Tibial nerve (tissue), 4 donors: ENCODE data around the gene ORMDL2. TPM values are rescaled to one million over a fixed set of nuclear protein-coding genes. Genes with fewer than 3 reads are reported as not detected.

ENCODE experiments used
- DNase-seq, 2 donors: peaks; one replicate each; pipeline ENCODE4 v3.0.0-alpha.2; 2019; ENCODE audit warnings: low spot score in 2 of 2
- H3K27ac ChIP-seq, 4 donors: fragments of 200-600 bp; sonication (generic) in 3 of 4; one replicate each; pipeline ENCODE4 v1.5.1; 2017 to 2019; ENCODE audit warnings: mild to moderate bottlenecking in 1 of 4
- H3K27me3 ChIP-seq, 2 donors: fragments of 200-600 bp; sonication (generic) in 1 of 2; one replicate each; pipeline versions ENCODE4 v1.5.1 to v1.6.0; 2017 to 2019
- H3K36me3 ChIP-seq, 3 donors: fragments of 200-600 bp; sonication (generic); one replicate each; pipeline ENCODE4 v1.5.1; 2018 to 2019
- H3K4me1 ChIP-seq, 4 donors: fragments of 200-600 bp; sonication (generic) in 3 of 4; one replicate each; pipeline ENCODE4 v1.5.1; 2017 to 2019
- H3K4me3 ChIP-seq, 4 donors: fragments of 200-600 bp; sonication (generic) in 3 of 4; one replicate each; pipeline ENCODE4 v1.5.1; 2017 to 2019; ENCODE audit warnings: mild to moderate bottlenecking in 1 of 4, moderate library complexity in 1 of 4
- H3K9me3 ChIP-seq, 4 donors: fragments of 200-600 bp; sonication (generic) in 3 of 4; one replicate each; pipeline ENCODE4 v1.5.1; 2017 to 2019
- CTCF ChIP-seq, 5 experiments: fragments of 200-600 bp in 3 of 5; fragments of 450-650 bp in 2 of 5; sonication (generic) in 3 of 5; IDR thresholded peaks; one replicate each; pipeline ENCODE4 v1.5.1; 2016 to 2019; ENCODE audit warnings: antibody characterized with exemption in 5 of 5, mild to moderate bottlenecking in 3 of 5, moderate library complexity in 2 of 5
- EP300 ChIP-seq, 2 donors: sonication (generic); formaldehyde crosslinking; IDR thresholded peaks; one replicate each; pipeline ENCODE4 v1.6.1; 2017; ENCODE audit warnings: antibody characterized with exemption in 2 of 2, mild to moderate bottlenecking in 1 of 2
- POLR2A ChIP-seq, 2 donors: fragments of 450-650 bp; IDR thresholded peaks; one replicate each; pipeline ENCODE4 v1.6.1; 2017; ENCODE audit warnings: antibody characterized with exemption in 2 of 2, mild to moderate bottlenecking in 2 of 2, moderate library complexity in 2 of 2
- WGBS, 2 donors: methylation state at CpG; one replicate each; pipeline ENCODE4 v1.1.5; 2018; 5-methylcytosine and 5-hydroxymethylcytosine counted together
- total RNA-seq, 4 donors: library from RNA; depleted of rRNA; stranded (reverse); fragments of >200 nt; gene quantifications; one replicate each; pipeline ENCODE4 v1.1.0, GENCODE V29; 2016

ORMDL2 gene
- total RNA-seq, 4 donors from 2014 or later: 12.9 to 18.6 (median 14.5) TPM

- no peak for TF ChIP-seq EP300 (IDR thresholded peaks at IDR 0.05)
- TF ChIP-seq POLR2A (IDR thresholded peaks at IDR 0.05): no peak
- no peak for TF ChIP-seq CTCF (IDR thresholded peaks at IDR 0.05)
- H3K9me3 ChIP-seq: no peaks in the 10 kb centered on the region
- no peak overlapping the region for H3K4me3 ChIP-seq
- WGBS, 2 donors: 83 to 85% methylated on average over 4 of the region's 4 CpGs
- DNase-seq: no peak
- H3K4me1 ChIP-seq: peaks cover 0 to 53% (median 28%) of the 10 kb centered on the region in 4 donors
- no peaks in the 10 kb centered on the region for H3K36me3 ChIP-seq
- H3K27me3 ChIP-seq: no peaks in the 10 kb centered on the region
- peak overlapping the region in 2 of 4 donors; percentile 98 to 99 for H3K27ac ChIP-seq
These were observed 27.1 kb downstream of the ORMDL2 start for GRCh38 chr12:55844961-55845360.

GRCh38 chr12:55845361-55845760, 27.5 kb downstream of the ORMDL2 start:
- TF ChIP-seq CTCF (IDR thresholded peaks at IDR 0.05): no peak
- TF ChIP-seq EP300 (IDR thresholded peaks at IDR 0.05): no peak
- TF ChIP-seq POLR2A (IDR thresholded peaks at IDR 0.05): no peak
- DNase-seq: no peak
- Histone ChIP-seq H3K27ac (peak overlapping the region in 2 of 4 donors; percentile 98 to 99), H3K4me1 (peaks cover 0 to 57% (median 31%) of the 10 kb centered on the region in 4 donors), H3K36me3 (no peaks in the 10 kb centered on the region), H3K27me3 (no peaks in the 10 kb centered on the region), H3K9me3 (no peaks in the 10 kb centered on the region), H3K4me3 (no peak overlapping the region)
- 80 to 84% methylated on average over 5 of the region's 5 CpGs for WGBS, 2 donors

- peaks cover 0 to 63% (median 34%) of the 10 kb centered on the region in 4 donors for H3K4me1 ChIP-seq
- TF ChIP-seq EP300 (IDR thresholded peaks at IDR 0.05): no peak
- TF ChIP-seq POLR2A (IDR thresholded peaks at IDR 0.05): no peak
- no peak for TF ChIP-seq CTCF (IDR thresholded peaks at IDR 0.05)
- no peaks in the 10 kb centered on the region for H3K36me3 ChIP-seq
- no peaks in the 10 kb centered on the region for H3K9me3 ChIP-seq
- no peaks in the 10 kb centered on the region for H3K27me3 ChIP-seq
- WGBS, 2 donors: 84 to 87% methylated on average over 7 of the region's 7 CpGs
- DNase-seq: no peak
- no peak overlapping the region for H3K4me3 ChIP-seq
- peak overlapping the region in 3 of 4 donors; percentile 86 to 99 (median 98) for H3K27ac ChIP-seq
These were observed 28.1 kb downstream of the ORMDL2 start for GRCh38 chr12:55845785-55846496.

- peaks cover 0 to 65% (median 33%) of the 10 kb centered on the region in 4 donors for H3K4me1 ChIP-seq
- no peaks in the 10 kb centered on the region for H3K27me3 ChIP-seq
- WGBS, 2 donors: 19 to 26% methylated on average over 3 of the region's 3 CpGs
- no peak for TF ChIP-seq POLR2A (IDR thresholded peaks at IDR 0.05)
- peak in 1 of 2 donors; percentile 63 for TF ChIP-seq EP300 (IDR thresholded peaks at IDR 0.05)
- no peak for DNase-seq
- H3K36me3 ChIP-seq: no peaks in the 10 kb centered on the region
- H3K9me3 ChIP-seq: no peaks in the 10 kb centered on the region
- H3K4me3 ChIP-seq: peak overlapping the region in 1 of 4 donors; percentile 16
- peak overlapping the region; percentile 86 to 99 (median 96) for H3K27ac ChIP-seq
These were observed 29.2 kb downstream of the ORMDL2 start for GRCh38 chr12:55847033-55847432.

- H3K27ac ChIP-seq: peak overlapping the region; percentile 86 to 99 (median 96)
- DNase-seq: peak; percentile 87 to 94
- peak overlapping the region in 3 of 4 donors; percentile 4 to 27 (median 20) for H3K4me3 ChIP-seq
- H3K9me3 ChIP-seq: no peaks in the 10 kb centered on the region
- peaks cover 0 to 62% (median 33%) of the 10 kb centered on the region in 4 donors for H3K4me1 ChIP-seq
- no peaks in the 10 kb centered on the region for H3K36me3 ChIP-seq
- 11 to 12% methylated on average over 6 of the region's 6 CpGs for WGBS, 2 donors
- no peaks in the 10 kb centered on the region for H3K27me3 ChIP-seq
- TF ChIP-seq CTCF (IDR thresholded peaks at IDR 0.05): no peak
- peak; percentile 98 to 99 for TF ChIP-seq EP300 (IDR thresholded peaks at IDR 0.05)
- peak; percentile 52 to 60 for TF ChIP-seq POLR2A (IDR thresholded peaks at IDR 0.05)
These were observed 29.9 kb downstream of the ORMDL2 start for GRCh38 chr12:55847603-55848291.
